GM12801 (cell line): ENCODE results near the gene PPARGC1A.

Experiments used
- CTCF ChIP-seq: IDR thresholded peaks from one replicate; pipeline ENCODE4 v1.5.1; 2011; ENCODE audit warnings: control low read depth; ENCODE audit not compliant: insufficient read length; ENCODE audit errors: extremely low read depth

Gene PPARGC1A

GRCh38 chr4:23851464-23851863 is 38.4 kb downstream of the PPARGC1A start:
- TF ChIP-seq CTCF, result no peak

- TF ChIP-seq CTCF, result no peak
Observed at GRCh38 chr4:23847158-23847557, 42.7 kb downstream of the PPARGC1A start.

GRCh38 chr4:23844961-23845360 is 44.9 kb downstream of the PPARGC1A start:
- TF ChIP-seq CTCF, result no peak

GRCh38 chr4:23839279-23839678 is 50.6 kb downstream of the PPARGC1A start:
- no peak for TF ChIP-seq CTCF

GRCh38 chr4:23838607-23839006 is 51.2 kb downstream of the PPARGC1A start:
- TF ChIP-seq CTCF, result no peak

- TF ChIP-seq CTCF, result no peak
Observed at GRCh38 chr4:23838131-23838530, 51.7 kb downstream of the PPARGC1A start.

- no peak for TF ChIP-seq CTCF
Observed at GRCh38 chr4:23837371-23837770, 52.5 kb downstream of the PPARGC1A start.
